Body of pancreas (tissue), 4 donors: ENCODE measurements around the gene CDKN2D. TPM values are rescaled to one million over a fixed set of nuclear protein-coding genes. Genes with fewer than 3 reads are reported as not detected.
"Not testable (repeated sequence)": the region's sequence is repeated elsewhere in the genome, so short reads cannot be mapped to it uniquely, and the experiment has no call there.

Experiments used
- ATAC-seq: fragments of 150-250 bp; one replicate; pipeline ENCODE4 v1.9.1; 2016
- DNase-seq, 4 donors: peaks; one replicate each; pipeline ENCODE4 v3.0.0-alpha.2; 2019
- H3K27ac ChIP-seq, 4 donors: fragments of 200-600 bp; sonication (generic); 1 replicate in 3 of 4; 2 replicates in 1 of 4; pipeline versions ENCODE4 v1.5.1 to v1.6.1; 2016 to 2019; ENCODE audit warnings: mild to moderate bottlenecking in 1 of 4, mixed read lengths in 1 of 4, moderate library complexity in 1 of 4
- H3K27me3 ChIP-seq, 2 donors: fragments of 200-600 bp; sonication (generic); one replicate each; pipeline ENCODE4 v1.6.0; 2016; ENCODE audit warnings: mild to moderate bottlenecking in 1 of 2
- H3K36me3 ChIP-seq, 2 donors: fragments of 200-600 bp; sonication (generic); replicated peaks in 1 of 2; 2 replicates each; pipeline ENCODE4 v1.5.1; 2016; ENCODE audit warnings: low read depth in 2 of 2; ENCODE audit not compliant: insufficient read depth in 1 of 2
- H3K4me1 ChIP-seq: fragments of 200-600 bp; sonication (generic); one replicate; pipeline ENCODE4 v1.6.0; 2016
- H3K4me3 ChIP-seq, 2 donors: fragments of 200-600 bp; sonication (generic); 1 replicate in 1 of 2; 2 replicates in 1 of 2; pipeline ENCODE4 v1.5.1; 2016 to 2019
- H3K9me3 ChIP-seq, 3 donors: fragments of 200-600 bp; sonication (generic); 1 replicate in 2 of 3; 2 replicates in 1 of 3; pipeline ENCODE4 v1.5.1; 2016
- CTCF ChIP-seq, 7 experiments: fragments of 450-650 bp in 4 of 7; fragments of 200-600 bp in 3 of 7; sonication (generic) in 3 of 7; IDR thresholded peaks; one replicate each; pipeline ENCODE4 v1.5.1; 2016 to 2019; ENCODE audit warnings: antibody characterized with exemption in 7 of 7
- POLR2A ChIP-seq, 3 donors: fragments of 450-650 bp; IDR thresholded peaks; one replicate each; pipeline ENCODE4 v1.6.1; 2016; ENCODE audit warnings: antibody characterized with exemption in 3 of 3, mild to moderate bottlenecking in 2 of 3
- WGBS, 2 donors: methylation state at CpG; one replicate each; pipeline ENCODE4 v1.1.5; 2017; 5-methylcytosine and 5-hydroxymethylcytosine counted together
- intact Hi-C: fragments of 100-400 bp; cut with DNase I; formaldehyde crosslinking; loops from one replicate; pipeline ENCODE4 v1.15.1; 2023
- total RNA-seq, 2 donors: library from RNA; depleted of rRNA; stranded (reverse); fragments of >200 nt; gene quantifications; one replicate each; pipeline ENCODE4 v1.1.0, GENCODE V29; 2016

CDKN2D gene
- total RNA-seq, 2 donors from 2014 or later, result 2.6 to 4.9 TPM

- Histone ChIP-seq H3K27ac (peak overlapping the region; percentile 77 to 98 (median 95)), H3K27me3 (no peaks in the 10 kb centered on the region), H3K4me3 (peak overlapping the region; percentile 78 to 95), H3K9me3 (no peaks in the 10 kb centered on the region), H3K36me3 (peaks cover 0 to 5% of the 10 kb centered on the region in 2 donors), H3K4me1 (peaks cover 26% of the 10 kb centered on the region)
- intact Hi-C loops, result no loop called here
- DNase-seq, result no peak
- peak; percentile 25 for ATAC-seq
- WGBS, 2 donors, result 44 to 49% methylated on average over 8 of the region's 8 CpGs
- no peak for TF ChIP-seq POLR2A (IDR thresholded peaks at IDR 0.05)
Observed at GRCh38 chr19:10543059-10543419, 25.7 kb downstream of the CDKN2D start.

GRCh38 chr19:10539016-10539415 lies 29.8 kb downstream of the CDKN2D start:
- H3K4me1 ChIP-seq, intact Hi-C loops, H3K9me3 ChIP-seq, H3K36me3 ChIP-seq, DNase-seq, ATAC-seq, H3K27ac ChIP-seq, H3K4me3 ChIP-seq, H3K27me3 ChIP-seq: not testable (repeated sequence)
- WGBS, 2 donors, result 56 to 87% methylated on average over 8 to 9 of the region's 9 CpGs

GRCh38 chr19:10538204-10538983 lies 30.4 kb downstream of the CDKN2D start:
- ATAC-seq (no peak), DNase-seq (no peak)
- intact Hi-C loops, result no loop called here
- no peaks in the 10 kb centered on the region for H3K27me3 ChIP-seq
- H3K4me1 ChIP-seq, result peaks cover 6% of the 10 kb centered on the region
- no peak overlapping the region for H3K4me3 ChIP-seq
- no peaks in the 10 kb centered on the region for H3K36me3 ChIP-seq
- no peaks in the 10 kb centered on the region for H3K9me3 ChIP-seq
- H3K27ac ChIP-seq, result no peak overlapping the region
- TF ChIP-seq CTCF (IDR thresholded peaks at IDR 0.05) (no peak), POLR2A (IDR thresholded peaks at IDR 0.05) (no peak)
- WGBS, 2 donors, result 73 to 77% methylated on average over 11 to 18 of the region's 20 CpGs

- ATAC-seq (no peak), DNase-seq (no peak)
- intact Hi-C loops, result no loop called here
- WGBS, 2 donors, result 77 to 82% methylated on average over 10 to 11 of the region's 11 CpGs
- H3K4me1 ChIP-seq, result no peaks in the 10 kb centered on the region
- no peak overlapping the region for H3K27ac ChIP-seq
- H3K9me3 ChIP-seq, result no peaks in the 10 kb centered on the region
- H3K27me3 ChIP-seq, result no peaks in the 10 kb centered on the region
- TF ChIP-seq POLR2A (IDR thresholded peaks at IDR 0.05) (no peak), CTCF (IDR thresholded peaks at IDR 0.05) (no peak)
- no peaks in the 10 kb centered on the region for H3K36me3 ChIP-seq
- no peak overlapping the region for H3K4me3 ChIP-seq
Observed at GRCh38 chr19:10537668-10538067, 31.1 kb downstream of the CDKN2D start.

DNA sequence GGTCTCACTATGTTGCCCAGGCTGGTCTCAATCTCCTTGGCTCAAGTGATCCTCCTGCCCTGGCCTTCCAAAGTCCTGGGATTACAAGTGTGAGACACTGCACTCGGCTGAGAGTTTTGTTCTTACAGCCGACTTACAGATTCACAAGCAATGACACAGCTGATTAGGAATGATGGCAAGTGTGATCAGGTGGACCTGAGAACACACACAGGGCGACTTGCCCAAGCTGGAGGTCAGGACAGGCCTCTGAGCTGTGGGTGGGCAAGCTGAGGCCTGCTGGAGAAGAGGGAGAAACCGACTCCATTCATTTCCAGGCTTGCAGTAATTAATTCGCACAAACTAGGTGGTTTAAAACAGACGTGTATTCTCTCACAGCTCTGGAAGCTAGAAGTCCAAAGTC lies 33.2 kb downstream of the CDKN2D start:
- H3K9me3 ChIP-seq, result no peaks in the 10 kb centered on the region
- no peaks in the 10 kb centered on the region for H3K36me3 ChIP-seq
- DNase-seq (no peak), ATAC-seq (no peak)
- intact Hi-C loops, result no loop called here
- no peak for TF ChIP-seq CTCF (IDR thresholded peaks at IDR 0.05)
- no peak for TF ChIP-seq POLR2A (IDR thresholded peaks at IDR 0.05)
- H3K4me1 ChIP-seq, result no peaks in the 10 kb centered on the region
- no peak overlapping the region for H3K4me3 ChIP-seq
- no peak overlapping the region for H3K27ac ChIP-seq
- WGBS, 2 donors, result 59 to 80% methylated on average over 5 to 6 of the region's 6 CpGs
- H3K27me3 ChIP-seq, result no peaks in the 10 kb centered on the region
